H1 (cell line): ENCODE data around the gene GJE1. TPM values are rescaled to one million over a fixed set of nuclear protein-coding genes. Genes with fewer than 3 reads are reported as not detected.

Experiments
- CHD7 ChIP-seq: fragments of 300-600 bp; sonication (generic); IDR thresholded peaks from 2 replicates; pipeline ENCODE4 v1.7.1; 2012; ENCODE audit warnings: low read length, moderate library complexity, mild to moderate bottlenecking, inconsistent platforms; ENCODE audit not compliant: insufficient replicate concordance
- POU5F1 ChIP-seq: IDR thresholded peaks from 2 replicates; pipeline ENCODE4 v1.6.1; 2011; ENCODE audit warnings: low read depth, mild to moderate bottlenecking, low read length, moderate library complexity
- SP1 ChIP-seq: IDR thresholded peaks from 2 replicates; pipeline ENCODE4 v1.6.1; 2011; ENCODE audit warnings: low read depth, low read length
- polyA plus RNA-seq, 7 experiments: library from polyadenylated mRNA; depleted of rRNA in 3 of 7; stranded (reverse) in 5 of 7; unstranded in 2 of 7; fragments of >200 nt in 5 of 7; fragments of 200-250 nt in 2 of 7; gene quantifications; 1 replicate in 5 of 7; 2 replicates in 1 of 7; 4 replicates in 1 of 7; pipeline versions ENCODE4 v1.2.1 to v1.2.3, GENCODE V29; 2011 to 2013; ENCODE audit warnings: missing spikeins in 2 of 7, mixed read lengths in 2 of 7
- total RNA-seq: library from RNA; stranded (reverse); fragmentation: NEBNext Ultra II Directional; extraction: Animal tissue kit (Norgen Biotek cat#: 25700); gene quantifications from 2 replicates; pipeline ENCODE4 v1.2.1, GENCODE V29; 2021

The GJE1 gene
- total and polyA plus RNA-seq, 2 of the 8 experiments (the other 6 are each of a cell fraction or from before 2014, with no cell fraction given) = not detected

- TF ChIP-seq CHD7 = no peak
- no peak for TF ChIP-seq POU5F1
- no peak for TF ChIP-seq SP1
These were observed 13.8 kb upstream of the GJE1 start (continued) for GRCh38 chr6:142118925-142119324.
